GM11168 (cell line): ENCODE data around the gene SRSF2.

Experiments used
- in situ Hi-C: fragments of 300-500 bp; cut with MboI; formaldehyde crosslinking; loops from one replicate; pipeline ENCODE4 v1.12.0; 2022; ENCODE audit warnings: low sequenced_read_pairs; ENCODE audit not compliant: unreplicated experiment

The SRSF2 gene

DNA sequence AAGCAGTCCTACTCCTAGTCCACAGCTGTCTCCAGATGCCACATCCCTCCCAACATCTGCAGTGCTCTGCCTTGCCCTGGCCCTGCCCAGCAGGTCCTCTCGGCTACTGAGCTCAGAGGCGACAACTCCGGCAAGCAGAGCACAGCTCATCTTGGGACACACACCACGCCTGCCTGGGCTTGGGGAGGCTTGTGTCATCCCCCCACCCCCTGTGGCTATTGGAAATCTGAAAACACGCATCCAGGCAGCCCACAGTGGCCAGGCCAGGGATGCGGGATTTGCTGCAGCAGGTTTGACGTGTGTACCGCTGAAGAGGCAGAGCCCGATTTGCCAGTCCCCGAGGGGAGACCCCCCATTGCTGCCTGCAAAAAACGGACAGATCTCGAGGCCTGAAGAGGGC is 51.8 kb downstream of the SRSF2 start:
- in situ Hi-C loops: no loop called here

- in situ Hi-C loops: no loop called here
These were observed 52.4 kb downstream of the SRSF2 start for GRCh38 chr17:76684756-76685155.
